Stimulated activated CD4-positive, alpha-beta T cell treated with anti-CD3 and anti-CD28 coated beads, TNF-alpha, amount 100 ng/mL, for 48 hours (primary cell): Measurements from ENCODE around the gene KLHL2.
"Not testable (repeated sequence)": the region's sequence is repeated elsewhere in the genome, so short reads cannot be mapped to it uniquely, and the experiment has no call there.

Source experiments
- DNase-seq, 3 donors: peaks; one replicate each; pipeline ENCODE4 v3.0.0-alpha.2; 2020; ENCODE audit warnings: low read depth in 3 of 3

KLHL2 gene, protein sequence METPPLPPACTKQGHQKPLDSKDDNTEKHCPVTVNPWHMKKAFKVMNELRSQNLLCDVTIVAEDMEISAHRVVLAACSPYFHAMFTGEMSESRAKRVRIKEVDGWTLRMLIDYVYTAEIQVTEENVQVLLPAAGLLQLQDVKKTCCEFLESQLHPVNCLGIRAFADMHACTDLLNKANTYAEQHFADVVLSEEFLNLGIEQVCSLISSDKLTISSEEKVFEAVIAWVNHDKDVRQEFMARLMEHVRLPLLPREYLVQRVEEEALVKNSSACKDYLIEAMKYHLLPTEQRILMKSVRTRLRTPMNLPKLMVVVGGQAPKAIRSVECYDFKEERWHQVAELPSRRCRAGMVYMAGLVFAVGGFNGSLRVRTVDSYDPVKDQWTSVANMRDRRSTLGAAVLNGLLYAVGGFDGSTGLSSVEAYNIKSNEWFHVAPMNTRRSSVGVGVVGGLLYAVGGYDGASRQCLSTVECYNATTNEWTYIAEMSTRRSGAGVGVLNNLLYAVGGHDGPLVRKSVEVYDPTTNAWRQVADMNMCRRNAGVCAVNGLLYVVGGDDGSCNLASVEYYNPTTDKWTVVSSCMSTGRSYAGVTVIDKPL

DNA sequence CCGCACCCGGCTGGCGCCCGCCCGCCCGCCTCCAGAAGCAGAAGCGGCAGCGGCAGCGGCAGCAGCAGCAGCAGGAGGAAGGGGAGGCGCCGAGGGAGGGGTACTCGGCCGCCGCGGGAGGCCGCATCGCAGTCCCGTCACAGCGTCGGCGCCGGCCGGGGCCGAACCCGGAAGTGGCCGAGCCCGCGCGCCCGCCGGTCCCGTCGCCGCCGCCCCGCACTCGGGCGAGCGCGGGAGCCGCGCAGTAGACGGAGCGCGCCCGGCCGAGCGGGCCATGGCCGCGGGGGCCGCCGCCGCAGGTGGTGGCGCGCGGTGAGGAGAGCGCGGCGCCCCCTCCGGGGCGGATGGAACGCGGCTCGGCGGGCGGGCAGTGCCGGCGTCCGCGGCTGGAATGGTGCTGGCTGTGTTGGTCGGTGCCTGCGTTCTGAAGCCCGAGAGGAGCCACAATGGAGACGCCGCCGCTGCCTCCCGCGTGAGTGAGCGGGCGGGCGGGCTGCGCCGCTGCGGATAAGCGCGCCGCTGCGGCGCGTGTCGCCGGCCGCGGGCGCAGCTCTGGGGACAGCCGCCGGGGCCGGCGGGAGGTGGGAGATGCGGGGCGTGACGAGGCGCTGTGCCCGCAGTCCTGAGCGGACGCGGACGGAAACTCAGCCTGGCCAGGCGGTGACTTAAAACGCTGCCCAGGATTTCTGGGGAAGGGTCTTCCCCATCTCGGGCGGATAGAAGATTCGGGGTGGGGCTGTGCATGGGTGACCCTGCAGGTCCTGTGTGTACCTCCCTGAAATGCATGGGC is at the start of gene KLHL2:
TSS of gene KLHL2 (plus strand) at position 131 of the 790 bp plus-strand sequence. CDS start at position 447, 316 bp downstream.
- DNase-seq: peak in 2 of 3 donors; percentile 45 to 65

DNA sequence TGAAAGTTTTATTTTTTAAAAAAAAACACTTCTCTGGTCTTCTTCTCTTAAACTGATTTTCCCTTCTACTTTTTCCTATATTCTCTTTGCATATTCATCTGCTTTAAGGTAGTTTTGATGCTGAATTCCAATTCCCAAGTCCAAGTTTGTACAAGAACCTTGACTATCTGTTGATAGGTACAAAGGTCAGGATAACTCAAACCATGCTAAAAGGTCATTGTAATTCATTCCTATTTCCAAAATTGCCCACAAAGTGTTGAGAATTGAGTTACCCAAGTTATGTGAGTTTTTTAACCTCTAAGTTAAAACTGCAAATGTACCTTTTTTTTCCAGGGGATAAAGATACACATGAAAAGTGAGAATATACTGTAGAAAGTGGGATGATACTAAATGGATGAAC is 48.6 kb upstream of the KLHL2 start:
- no peak for DNase-seq

DNA sequence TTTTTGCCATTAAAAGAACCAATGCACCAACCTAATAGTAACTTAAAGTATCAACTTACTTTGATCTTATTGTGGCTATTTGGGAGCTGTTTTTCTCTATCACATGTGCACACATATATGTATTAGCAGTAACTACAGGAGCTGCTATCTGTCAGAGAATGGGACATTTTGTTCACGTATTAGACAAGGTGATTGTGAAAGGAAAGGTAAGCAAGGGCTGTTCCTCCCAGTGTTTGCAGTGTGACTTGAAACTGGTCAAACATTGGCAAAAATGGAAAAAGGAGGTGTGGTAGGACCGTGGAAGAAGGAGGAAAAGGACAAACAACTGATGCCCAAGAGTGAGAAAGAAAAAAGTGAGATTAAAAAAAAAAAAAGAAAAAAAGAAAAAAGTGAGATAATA is 43.1 kb upstream of the KLHL2 start:
- no peak for DNase-seq

DNA sequence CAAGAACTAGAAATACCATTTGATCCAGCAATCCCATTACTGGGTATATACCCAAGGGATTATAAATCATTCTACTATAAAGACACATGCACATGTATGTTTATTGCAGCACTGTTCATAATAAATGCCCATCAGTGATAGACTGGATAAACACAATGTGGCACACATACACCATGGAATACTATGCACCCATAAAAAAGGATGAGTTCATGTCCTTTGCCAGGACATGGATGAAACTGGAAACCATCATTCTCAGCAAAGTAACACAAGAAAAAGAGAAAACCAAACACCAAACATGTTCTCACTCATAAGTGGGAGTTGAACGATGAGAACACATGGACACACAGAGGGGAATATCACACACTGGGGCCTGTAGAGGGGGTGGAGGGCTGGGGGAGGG is 40.5 kb upstream of the KLHL2 start:
- not testable (repeated sequence) for DNase-seq

DNA sequence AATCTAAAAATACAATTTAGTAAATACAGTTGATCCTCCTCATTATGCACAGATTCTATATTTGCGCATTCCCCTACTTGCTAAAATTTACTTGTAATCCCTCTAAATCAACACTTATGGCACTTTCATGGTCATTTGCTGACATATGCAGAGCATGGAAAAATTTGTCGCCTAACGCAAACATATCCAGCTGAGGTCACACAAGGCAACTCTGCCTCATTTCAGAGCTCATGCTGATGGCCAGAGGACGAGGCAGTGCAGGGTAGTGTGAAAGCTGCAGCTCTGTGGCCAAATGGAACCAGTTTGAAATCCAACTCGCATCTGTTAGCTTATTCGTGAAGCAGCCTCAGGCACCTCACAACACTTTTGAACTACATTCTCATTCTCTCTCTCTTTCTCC is 39.7 kb upstream of the KLHL2 start:
- no peak for DNase-seq

DNA sequence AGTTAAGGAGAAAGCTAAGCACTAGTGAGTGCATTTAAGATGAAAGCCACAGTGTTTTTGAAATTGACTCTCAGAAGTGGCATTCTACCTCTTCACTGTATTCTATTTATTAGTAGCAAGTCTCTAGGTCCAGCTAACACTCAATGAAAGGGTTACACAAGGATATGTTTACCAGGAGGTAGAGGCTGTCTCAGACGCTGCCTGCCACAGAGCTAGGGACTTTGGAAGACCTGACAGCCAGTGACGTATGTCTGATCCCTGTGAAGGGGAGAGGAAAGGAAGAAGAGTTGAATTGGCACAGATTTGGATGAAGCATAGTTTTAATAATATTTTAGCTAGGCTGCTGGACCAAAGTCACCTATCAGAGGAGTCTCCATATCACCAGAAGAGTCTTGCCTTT is 36.5 kb upstream of the KLHL2 start:
- DNase-seq: no peak

DNA sequence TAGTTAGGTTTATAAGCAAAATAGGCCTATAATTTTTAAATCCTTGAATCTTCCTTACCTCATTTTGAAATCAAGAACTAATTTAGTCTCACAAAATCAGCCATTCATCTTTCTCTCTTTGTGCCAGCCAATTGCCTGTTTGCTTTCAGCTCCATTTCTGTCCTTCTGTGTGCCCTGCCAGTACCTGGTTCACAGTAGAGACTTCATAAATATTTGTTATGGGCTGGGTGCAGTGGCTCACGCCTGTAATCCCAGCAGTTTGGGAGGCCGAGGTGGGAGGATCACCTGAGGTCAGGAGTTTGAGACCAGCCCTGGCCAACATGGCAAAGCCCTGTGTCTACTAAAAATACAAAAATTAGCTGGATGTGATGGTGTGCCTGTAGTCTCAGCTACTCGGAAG is 31.9 kb upstream of the KLHL2 start:
- not testable (repeated sequence) for DNase-seq

DNA sequence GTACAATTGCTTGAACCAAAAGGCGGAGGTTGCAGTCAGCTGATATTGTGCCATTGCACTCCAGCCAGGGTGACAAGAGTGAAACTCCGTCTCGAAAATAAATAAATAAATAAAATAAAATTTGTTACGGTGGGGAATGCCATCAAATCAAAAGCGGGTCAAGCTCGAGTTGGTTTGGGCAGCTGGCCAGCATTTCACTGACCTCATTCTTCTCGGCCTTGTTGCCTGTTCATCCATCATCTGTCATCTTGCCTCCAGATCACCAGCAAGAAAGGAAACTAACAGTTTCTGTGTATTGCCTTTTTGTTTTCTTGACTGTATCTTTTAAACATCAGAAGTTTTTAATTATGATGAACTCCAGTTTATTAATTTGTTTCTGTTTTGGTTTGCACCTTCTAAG is 31.5 kb upstream of the KLHL2 start:
- DNase-seq: no peak

DNA sequence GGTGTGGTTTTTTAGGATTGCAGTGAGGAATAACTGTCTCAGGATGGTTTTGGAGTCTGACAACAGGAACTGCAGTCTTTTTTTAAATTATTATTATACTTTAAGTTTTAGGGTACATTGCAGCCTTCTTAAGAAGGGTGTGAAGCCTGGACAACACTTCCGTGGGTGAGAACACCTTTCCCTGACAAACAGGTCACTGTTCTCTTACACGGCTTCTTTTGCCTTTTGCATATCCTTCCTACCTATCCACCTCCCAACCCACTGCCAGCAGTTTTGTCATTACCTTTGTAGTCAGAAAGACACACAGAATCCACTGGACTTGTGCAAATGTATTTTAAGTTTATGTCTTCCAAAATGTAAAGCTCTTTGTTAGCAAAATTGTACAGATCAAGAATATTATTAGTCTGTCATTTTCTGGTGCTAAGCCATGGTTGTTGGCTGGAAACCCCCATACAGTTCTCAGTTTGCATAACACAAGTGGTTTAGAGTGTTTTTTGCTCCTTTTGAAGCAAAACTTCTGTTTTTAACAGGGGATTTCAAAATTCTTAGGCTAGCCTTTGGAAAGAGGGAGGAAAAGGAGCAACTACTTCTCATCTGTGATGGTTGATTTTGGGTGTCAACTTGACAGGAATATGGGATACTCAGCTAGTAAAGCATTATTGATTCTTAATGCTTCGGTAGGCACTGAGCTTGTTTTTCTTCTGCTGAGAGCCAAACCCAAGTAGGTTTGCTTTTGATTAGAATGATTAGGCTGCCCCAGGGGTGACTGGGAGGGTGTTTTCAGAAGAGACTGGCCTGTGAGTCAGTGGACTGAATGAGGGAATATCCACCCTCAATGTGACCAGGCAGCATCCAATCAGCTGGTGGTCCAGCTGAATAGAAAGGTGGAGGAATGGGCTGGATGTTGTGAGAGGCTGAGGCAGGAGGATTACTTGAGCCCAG is 29.4 kb upstream of the KLHL2 start:
- no peak for DNase-seq

DNA sequence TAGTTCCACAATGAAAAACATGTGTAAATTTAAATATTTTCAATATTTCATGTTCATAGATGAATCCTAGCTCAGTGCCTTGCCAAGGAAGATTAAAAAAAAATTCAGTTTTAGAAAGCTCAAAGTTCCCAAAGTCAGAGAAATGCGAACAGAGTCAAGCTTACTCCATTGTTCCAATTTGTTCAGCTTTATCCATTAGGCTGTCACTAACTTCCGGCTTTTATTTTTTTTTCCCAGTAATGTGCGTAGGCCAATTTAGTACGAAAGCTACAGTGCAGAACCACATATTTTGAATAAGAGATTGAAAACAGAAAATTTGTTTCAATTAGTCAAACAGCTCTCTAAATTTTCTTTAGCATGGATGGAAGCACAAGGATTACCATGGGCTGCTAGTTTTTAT is 23.1 kb upstream of the KLHL2 start:
- DNase-seq: no peak

DNA sequence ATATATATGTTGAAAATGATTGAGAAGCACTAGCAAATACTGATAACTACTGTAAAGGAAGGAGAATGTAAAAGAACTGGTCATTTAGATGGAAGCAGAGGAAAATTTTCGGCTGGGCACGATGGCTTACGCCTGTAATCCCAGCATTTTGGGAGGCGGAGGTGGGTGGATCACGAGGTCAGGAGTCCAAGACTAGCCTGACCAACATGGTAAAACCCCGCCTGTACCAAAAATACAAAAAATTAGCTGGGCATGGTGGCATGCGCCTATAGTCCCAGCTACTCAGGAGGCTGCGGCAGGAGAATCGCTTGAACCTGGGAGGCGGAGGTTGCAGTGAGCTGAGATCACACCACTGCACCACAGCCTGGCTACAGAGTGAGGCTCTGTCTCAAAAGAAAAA is 22.4 kb upstream of the KLHL2 start:
- DNase-seq: not testable (repeated sequence)

DNA sequence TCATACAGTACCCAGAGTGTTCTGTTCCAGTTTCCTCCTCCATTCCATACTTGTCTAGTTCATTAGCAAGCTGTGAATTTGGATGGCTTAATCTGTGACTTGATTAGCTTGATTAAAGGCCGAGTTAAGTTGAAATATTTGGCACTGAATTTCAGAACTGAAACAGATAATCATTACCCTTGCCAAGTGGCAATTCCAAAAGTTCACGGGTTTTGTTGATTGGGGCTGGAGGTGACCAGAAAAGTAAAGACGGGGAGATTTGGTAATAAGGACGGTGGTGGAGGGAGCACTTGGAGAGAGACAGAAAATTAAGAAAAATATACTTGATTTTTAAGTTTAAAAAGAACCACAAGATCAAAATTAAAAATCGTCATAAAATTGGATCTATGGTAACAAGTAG is 21.9 kb upstream of the KLHL2 start:
- DNase-seq: no peak

DNA sequence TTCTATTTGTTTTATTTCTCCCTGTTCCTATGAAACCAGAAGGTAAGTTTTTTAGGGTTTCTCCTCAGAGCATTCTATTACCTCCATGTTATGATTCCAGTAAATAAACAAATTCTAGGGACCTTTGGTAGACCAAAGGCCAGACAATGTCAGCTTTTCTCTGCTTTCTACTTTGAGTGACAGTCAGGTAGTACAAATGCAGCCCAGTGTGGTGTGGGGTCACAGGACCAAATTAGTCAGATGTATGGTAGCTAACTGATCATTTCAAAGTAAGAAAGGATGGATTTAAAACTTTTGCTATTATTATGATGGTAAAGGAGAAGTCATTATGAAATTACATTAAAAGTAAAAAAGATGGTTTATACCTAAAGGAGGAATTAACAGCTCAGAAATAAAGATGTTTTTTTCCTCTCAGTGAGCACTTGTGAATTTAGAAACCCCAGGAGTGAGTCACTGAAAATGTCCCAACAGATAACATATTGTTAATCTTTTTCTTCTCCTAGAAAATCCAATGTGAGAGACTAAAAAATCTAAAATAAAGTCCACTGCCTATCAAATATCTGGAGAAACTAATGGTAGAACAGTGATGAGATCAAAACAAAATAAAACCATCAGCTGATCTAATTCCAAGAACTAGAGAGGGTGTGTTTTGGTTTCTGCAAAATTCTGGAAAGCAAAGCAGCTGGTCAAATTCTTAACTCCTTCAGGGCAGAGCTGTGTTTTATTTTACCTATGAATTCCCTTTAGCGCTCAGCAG is 16.6 kb upstream of the KLHL2 start:
- no peak for DNase-seq

DNA sequence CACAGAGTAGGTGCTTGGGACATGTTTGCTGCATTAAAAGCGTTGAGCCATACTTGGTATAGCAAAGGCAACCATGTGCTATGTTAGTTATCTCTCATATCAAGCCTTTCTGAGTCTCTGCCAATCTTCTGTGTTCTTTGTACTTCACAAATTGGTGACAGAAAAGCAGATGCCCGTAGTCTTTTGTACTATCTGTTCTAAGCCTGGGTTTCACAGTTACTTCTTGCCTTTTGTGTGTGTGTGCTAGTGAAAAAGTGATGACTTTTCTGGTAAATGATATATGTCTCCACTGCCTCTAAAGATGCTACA is 16.1 kb upstream of the KLHL2 start:
- DNase-seq: no peak

DNA sequence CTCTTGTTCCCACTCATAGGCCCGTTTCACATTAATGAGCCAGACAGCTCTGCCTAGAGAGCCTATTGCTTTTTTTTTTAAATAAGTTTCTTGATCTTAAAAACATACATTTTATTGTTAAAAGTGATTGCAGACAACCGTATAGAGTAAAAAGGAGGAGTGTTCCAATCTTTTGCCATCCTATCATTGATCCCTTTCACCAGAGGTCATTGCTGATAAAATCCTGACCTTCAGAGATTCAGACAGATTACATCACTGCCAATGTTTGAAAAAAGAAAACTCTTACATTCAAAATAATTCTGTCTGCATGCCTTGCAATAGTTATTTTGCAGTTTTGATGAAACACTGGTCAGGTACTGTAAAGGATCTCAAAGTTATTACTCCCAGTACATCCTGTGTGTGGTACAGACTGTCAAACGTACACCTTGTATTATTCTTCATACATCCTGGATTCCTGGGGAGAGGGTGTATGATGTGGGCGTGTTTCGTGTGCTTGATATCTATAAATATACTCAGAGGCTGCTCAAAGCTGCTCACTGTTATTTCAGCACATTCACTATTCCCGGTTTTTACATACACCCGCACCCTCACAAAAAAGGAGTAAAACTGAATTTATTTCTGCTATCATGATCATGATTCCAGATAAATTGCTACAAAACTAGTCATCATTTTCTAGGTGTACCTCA is 15.4 kb upstream of the KLHL2 start:
- DNase-seq: no peak

DNA sequence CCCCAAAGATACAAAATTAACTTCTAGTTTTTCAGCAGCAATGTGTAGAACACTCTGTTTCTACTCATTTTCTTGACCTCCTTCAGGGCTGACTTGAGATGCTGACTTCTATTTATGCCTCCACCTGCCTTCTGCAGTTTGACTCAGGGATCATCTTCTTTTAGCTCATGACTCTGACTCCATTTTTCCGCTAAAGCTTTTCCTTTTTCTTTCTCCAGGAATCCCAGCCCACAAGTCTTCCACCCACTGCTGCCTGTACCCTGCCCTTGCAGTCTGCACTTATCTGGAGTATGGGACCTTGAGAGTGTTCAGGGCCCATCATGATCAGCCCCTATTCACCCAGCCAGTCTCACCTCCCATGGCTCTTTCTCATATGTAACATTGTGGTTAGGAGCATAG is 14.9 kb upstream of the KLHL2 start:
- no peak for DNase-seq

DNA sequence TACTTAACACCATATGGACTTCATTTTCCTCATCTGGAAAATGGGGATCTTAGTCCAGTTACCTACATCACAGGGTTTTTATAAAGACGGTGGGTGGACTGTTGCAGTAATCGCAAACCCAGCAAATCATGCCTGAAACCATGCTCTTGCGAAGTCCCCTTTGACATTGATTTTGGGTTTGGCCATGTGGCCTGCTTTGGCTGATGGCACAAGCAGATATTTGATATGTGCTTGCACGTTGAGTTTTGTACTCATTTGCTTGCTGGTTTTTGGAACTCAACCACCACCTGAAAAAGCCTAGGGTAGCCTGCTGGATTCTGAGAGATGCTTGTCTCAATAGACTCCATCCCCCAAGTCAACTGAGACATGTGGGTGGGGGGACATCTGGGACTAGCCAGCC is 14.4 kb upstream of the KLHL2 start:
- DNase-seq: no peak

DNA sequence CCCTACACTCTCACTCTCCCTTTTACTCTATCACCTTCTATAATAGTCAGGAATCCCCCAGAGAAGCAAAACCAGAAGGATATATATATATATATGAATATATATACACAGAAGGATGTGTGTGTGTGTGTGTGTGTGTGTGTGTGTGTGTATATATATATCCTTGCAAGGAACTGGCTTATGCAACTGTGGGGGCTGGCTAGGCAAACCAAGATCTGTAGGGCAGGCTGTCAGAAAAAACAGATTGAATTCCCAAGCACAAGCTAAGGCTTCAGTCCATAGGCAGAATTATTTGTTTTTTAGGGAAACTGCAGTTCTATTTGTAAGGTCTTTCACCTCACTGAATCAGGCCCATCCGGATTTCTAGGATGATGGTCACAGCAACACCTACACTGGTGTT is 13.0 kb upstream of the KLHL2 start:
- DNase-seq: no peak

DNA sequence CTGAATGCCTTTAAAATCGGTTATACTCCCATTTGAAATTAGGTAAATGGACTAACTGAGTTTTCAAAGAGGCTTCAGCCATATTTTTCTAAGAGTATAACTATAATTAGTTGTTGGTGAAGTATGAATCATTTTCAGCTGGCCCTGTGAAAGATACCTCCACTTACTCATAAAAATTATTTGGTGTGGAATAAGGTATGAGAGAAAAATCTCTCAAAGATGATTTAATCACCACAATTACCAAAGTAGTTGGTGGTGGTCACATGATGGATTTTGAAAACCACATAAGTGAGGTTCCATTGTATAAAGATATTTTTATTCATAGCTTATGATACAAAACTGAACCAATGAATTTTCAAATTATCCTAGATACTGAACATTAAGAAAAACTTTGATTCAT is 9.0 kb upstream of the KLHL2 start:
- DNase-seq: no peak

DNA sequence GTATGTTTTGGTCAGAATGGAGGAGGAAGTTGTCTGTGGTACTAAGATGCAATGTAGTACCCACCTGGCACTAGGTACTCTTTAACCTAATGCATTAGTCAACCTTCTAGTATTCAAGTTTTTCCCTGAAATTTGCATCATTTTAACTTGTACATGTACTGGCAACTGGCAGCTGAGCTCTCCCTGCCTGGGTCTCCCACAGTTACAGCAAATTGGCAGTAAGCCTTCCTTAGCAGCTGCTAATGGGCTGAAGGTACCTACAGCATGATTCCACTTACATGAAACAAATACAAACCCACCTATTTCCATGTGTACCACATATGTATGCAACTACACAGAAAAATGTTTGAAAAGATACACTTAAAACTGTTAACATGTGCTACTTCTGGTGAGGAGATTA is 8.1 kb upstream of the KLHL2 start:
- DNase-seq: no peak

DNA sequence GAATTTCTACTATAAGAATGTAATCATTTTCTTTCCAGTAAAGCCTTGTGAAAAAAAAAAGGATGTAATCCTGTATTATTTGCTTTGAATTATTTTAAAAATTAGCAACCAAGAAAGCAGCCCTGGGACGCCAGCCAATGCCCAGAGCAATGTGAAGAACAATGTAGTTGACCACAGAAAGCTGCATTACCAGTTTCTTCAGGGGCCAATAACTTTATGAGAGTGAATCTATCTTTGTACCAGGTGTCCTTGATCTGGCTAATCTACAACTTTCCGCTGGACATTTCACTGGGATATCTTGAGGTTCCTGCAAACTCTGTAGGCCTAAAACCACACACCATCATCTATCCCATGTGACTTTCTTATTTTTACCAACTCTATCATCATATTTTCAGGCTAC is 7.6 kb upstream of the KLHL2 start:
- no peak for DNase-seq
